NK-92 (cell line): ENCODE results near the gene TROAP.
"Not testable (repeated sequence)": the region's sequence is repeated elsewhere in the genome, so short reads cannot be mapped to it uniquely, and the experiment has no call there.

Experiments
- DNase-seq: peaks from one replicate; lab custom pipeline; 2025; ENCODE audit not compliant: unreplicated experiment; lab: John Stamatoyannopoulos, UW

TROAP gene, protein sequence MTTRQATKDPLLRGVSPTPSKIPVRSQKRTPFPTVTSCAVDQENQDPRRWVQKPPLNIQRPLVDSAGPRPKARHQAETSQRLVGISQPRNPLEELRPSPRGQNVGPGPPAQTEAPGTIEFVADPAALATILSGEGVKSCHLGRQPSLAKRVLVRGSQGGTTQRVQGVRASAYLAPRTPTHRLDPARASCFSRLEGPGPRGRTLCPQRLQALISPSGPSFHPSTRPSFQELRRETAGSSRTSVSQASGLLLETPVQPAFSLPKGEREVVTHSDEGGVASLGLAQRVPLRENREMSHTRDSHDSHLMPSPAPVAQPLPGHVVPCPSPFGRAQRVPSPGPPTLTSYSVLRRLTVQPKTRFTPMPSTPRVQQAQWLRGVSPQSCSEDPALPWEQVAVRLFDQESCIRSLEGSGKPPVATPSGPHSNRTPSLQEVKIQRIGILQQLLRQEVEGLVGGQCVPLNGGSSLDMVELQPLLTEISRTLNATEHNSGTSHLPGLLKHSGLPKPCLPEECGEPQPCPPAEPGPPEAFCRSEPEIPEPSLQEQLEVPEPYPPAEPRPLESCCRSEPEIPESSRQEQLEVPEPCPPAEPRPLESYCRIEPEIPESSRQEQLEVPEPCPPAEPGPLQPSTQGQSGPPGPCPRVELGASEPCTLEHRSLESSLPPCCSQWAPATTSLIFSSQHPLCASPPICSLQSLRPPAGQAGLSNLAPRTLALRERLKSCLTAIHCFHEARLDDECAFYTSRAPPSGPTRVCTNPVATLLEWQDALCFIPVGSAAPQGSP

GRCh38 chr12:49322708-49323523 is at the start of gene TROAP:
TSS of gene TROAP (plus strand) at chr12:49323255. CDS start at chr12:49323609, 354 bp downstream.
- peak; percentile 64 for DNase-seq

DNA sequence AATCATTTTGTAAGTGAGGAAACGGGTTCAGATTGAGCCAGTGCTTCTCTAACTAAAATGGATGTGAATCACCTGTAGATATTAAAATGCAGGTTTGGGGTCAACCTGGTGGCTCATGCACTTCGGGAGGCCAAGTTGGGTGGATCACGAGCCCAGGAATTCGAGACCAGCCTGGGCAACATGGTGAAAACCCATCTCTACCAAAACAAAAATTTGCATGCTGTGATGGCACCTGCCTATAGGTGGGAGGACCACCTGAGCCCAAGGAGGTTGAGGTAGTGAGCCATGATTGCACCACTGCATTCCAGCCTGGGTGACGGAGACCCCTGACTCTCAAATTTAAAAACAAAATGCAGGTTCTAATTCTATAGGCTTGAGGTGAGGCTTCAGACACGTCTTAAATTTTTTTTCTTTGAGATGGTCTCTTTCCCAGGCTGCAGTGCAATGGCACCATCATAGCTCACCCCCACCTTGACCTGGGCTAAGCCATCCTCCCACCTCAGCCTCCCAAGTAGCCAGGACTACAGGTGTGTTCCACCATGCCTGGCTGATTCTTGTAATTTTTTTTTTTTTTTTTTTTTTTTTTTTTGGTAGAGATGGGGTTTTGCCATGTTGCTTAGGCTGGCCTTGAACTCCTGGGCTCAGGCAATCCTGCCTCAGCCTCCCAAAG is 49.2 kb upstream of the TROAP start:
- no peak for DNase-seq

DNA sequence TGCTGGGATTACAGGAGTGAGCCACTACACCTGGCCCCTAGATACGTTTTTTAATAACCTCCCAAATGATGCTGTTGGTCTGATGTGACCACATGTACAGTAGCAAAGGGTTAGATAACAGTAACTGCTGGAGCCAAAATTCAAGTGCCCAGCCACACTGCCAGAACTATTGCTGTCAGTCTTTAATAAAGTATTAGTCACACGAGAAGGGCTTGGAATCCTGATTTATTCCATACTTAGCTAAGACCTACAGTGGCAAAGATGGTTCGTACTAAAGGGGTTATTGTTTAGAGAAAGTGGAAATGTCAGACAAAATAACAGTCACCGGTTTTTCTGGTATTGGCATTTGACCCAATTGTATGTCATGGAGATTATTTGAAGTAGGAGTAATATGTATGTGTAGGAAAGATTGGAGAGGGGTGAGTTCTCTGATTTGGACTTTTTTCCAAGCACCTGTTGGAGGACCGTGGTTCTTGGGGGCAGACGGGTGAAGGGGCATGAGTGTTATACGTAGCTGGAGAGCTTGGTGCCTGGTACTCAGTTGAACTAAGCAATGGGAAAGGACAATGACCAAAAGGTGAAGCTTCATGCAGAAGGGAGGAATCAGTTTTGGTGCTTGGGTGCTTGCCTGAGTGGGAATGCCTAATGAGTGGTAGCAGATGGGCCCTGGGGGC is 48.5 kb upstream of the TROAP start:
- DNase-seq: no peak

DNA sequence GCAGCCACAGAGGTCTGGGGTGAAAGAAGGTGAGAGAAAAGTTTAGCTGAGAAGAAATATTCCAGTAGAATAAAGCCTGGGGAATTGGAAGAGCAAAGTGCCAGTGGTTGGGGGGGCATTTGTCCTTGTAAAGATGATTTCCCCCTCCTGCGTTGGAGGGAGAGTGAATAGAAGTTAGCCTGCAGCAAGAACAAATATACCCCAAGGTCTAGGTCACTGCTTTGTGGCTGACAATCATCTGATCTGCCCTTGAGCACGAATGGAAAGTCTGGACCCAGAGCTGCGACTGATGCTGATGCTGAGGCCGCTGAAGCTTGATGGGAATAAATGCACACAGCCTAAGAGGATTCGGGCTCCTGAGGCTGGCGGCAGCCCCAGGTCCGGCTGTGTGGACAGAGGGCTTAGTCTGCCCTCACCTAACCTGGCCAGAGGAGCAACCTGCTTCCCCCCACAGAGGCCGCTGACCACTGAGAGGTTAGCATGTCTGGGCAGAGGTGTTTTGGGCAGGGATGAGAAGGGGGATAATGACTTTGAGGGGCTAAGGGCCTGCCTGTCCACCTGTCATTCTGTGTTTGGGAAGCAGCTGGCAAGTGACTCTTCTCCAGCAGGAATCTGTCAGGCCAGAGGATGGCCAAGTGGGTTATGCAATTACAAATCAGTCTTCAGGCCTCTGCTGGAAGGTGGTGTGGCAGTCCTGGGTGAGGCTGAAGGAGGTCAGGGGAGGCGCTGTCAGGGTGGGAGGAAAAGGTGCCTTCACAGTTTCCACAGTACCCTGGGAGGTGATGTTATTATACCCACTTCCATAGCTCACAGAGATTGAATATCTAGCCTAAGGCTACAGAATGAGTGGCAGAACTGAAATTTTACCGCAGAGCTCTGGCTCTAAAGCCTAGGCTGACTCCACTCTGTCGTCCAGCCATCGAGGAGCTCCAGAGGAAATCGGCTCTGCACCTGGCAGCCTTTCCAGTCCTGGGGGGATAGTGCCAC is 46.5 kb upstream of the TROAP start:
- DNase-seq: no peak

DNA sequence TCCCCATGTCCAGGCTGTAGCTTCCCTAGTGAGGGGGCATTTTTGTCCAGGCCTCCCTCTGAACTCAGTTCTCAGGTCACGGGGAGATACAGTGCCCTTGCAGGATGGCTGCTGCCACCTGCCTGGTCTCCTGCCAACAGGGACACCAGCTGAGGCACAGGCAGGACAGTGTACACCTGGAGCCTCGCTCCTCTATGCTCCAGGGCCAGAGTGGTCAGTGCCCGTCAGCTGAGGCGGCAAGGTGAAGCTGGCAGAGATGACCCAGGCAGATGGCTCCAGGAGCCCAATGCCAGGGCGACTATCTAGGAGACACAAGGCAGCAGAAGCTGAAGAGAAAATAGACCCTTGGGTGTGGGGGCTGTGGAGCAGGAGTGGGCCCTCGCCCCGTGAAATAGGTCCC is 45.6 kb upstream of the TROAP start:
- DNase-seq: no peak

- no peak for DNase-seq
Observed at GRCh38 chr12:49279706-49280159, 43.3 kb upstream of the TROAP start.

GRCh38 chr12:49280545-49280944 is 42.5 kb upstream of the TROAP start:
- not testable (repeated sequence) for DNase-seq

- no peak for DNase-seq
Observed at GRCh38 chr12:49282302-49282701, 40.8 kb upstream of the TROAP start.

GRCh38 chr12:49282740-49283375 is 40.2 kb upstream of the TROAP start:
- DNase-seq: not testable (repeated sequence)

DNA sequence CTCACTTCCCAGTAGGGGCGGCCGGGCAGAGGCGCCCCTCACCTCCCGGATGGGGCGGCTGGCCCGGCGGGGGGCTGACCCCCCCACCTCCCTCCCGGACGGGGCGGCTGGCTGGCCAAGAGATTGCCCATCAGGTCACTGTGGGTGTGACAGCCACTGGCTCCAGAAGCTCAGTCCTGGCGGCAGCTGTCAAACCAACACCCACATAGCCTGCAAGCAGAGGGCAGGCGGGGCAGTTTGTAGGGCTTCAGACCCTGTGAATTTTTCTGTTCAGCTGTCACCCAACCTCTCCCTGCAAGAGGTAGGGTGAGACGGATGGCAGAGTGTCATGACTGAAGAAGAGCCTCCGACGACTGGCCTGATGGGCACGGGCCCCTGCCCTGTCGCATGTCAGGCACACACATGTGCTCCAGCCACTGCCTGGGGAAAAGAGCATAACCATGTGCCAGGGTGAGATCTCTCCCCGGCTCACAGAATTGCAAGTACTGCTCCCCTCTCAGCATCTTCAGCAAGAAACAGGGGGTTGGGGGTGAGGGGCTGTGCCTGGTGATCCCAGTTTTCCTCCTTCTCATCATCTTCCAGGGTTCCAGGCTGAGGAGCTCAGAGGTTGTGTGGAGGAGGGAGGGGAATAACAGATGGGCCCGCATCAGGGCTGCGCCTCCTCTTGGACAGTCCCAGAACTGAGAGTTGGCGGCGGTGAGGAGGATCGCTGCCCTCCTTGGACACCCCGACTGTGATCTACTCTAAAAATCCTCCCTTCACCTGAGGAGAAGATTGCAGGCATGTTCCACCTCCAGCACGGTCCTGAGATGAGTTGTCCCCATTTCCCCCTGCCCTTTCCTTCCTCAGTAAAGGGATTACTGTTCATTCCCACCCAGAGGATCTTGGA is 39.3 kb upstream of the TROAP start:
- no peak for DNase-seq

DNA sequence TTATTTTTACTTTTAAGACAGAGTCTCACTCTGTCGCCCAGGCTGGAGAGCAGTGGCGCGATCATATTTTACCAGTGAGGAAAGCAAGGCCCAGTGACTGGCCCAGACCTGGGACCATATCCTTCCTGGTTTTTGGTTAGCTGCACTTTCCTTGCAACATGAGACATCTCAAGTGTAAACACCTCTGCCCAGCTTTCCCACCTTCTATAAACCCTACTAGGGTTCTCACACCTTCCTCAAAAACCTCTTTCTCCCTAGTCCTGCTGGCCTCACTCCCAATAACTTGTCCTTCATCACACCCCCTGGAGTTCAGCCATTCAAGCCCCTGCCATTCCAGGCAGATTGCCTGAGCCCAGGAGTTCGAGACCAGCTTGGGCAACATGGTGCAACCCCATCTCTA is 38.4 kb upstream of the TROAP start:
- DNase-seq: no peak

GRCh38 chr12:49287876-49288275 is 35.2 kb upstream of the TROAP start:
- DNase-seq: no peak

DNA sequence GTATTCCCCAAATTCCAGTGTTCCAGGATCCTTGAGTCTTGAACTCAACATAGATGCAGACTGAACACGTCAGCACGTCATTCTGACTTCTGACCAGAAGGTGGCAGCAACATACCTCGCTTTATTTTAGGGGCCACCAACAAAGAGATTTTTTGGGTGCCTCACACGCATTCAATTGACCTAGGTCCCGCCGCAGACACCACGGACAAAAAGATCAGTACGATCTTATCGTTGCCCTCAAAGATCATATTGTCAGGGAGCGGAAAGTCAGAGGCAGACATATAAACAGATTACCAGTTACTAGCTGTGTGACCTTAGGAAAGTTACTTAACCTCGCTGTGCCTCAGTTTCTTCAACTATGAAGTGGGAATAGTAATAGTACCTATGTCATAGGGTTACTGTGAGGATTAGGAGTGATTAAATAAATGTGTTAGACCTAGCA is 34.6 kb upstream of the TROAP start:
- DNase-seq: no peak

GRCh38 chr12:49288922-49289555 is 34.0 kb upstream of the TROAP start:
- no peak for DNase-seq

- DNase-seq: no peak
Observed at GRCh38 chr12:49292729-49293055, 30.4 kb upstream of the TROAP start.

DNA sequence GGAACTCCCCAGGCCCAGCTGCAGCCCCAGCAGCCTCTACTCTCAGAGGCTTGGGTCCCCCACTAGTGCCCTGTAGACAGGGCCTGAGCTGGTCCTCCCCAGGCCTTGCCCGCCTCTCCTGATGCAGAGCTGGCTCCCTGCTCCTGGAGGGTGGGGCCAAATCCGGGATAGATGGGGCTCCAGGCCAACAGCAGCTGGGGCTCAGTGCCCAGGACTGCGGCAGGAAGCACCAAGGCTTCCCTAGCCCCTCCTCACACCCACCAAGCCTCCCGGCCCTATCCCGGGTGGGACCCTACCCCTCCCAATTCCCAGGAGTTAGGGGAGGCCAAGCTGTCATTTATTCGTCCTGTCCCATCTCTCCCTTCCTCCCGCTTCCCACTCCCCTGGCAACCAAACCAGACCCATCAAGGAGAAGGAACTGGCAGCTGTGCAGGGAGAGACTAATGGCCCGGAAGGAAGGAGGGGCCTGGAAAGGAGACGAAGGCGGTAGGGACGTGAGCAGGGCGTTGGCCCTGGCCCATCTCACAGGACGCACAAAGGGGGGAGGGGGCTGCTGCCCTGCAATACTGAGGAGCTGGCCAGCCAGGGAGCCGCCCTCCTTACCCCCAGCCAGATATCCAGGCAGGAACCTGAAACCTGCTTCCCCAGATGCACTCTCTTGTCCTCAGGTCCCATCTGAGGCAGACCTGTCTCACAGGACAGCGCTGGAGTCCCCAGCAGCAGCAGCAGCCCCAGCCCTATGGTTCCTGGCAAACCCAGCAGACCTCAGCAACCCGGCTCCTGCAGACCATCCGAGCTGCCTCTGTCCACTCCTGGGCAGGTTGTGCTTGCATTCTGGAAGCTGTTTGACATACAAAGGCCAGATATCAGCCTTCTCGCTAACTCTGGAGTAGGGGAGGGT is 29.7 kb upstream of the TROAP start:
- no peak for DNase-seq
